ENCODE data around the gene IQCM.
A peak's percentile ranks its signal among the peaks of the same experiment; 100 is the strongest.
"Not testable (repeated sequence)": the region's sequence is repeated elsewhere in the genome, so short reads cannot be mapped to it uniquely, and the experiment has no call there.

The IQCM gene

GRCh38 chr4:149426461-149426860, 389.2 kb downstream of the IQCM start:
- DNase-seq: no peak

- peak; percentile 4 for DNase-seq
These were observed 406.1 kb downstream of the IQCM start for GRCh38 chr4:149409555-149409962.

- DNase-seq: no peak
These were observed 406.5 kb downstream of the IQCM start for GRCh38 chr4:149409146-149409545.

DNA sequence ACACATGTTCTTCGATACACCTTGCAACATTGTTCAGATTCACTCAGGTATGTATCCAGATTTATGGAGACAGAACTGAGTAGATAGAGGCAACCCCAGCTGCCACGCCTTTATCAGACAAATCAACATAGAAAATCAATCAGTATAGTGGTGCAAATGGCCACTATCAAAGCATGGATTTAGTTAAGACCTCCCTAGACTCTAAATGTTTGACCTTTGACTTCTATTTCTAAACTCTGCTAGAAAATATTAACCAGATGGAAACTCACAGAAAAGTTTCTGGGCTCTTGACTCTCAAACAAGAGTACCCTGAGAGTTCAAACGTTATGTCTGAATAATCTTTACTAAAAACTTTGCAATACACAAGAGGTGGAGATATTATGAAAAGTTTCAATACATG, 411.5 kb downstream of the IQCM start:
- no peak for DNase-seq

DNA sequence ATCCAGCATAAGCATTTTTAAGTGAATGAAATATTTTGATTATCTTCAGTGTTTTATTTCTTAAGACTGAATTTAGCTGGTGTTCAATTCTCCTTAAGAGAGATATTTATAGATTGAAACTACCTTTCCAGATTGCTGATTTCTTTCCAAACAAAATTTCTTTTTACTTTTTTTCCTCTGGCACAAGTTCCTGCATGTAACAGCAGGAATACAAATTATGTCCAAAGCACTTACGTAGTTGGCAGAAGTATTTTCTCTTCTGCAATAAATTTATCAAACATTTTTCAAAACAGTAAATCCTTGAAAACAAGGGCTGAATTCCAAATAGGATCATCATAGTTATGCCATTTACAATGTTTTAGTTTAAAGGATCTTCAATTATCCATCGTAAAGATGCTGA, 412.6 kb downstream of the IQCM start:
- DNase-seq: no peak

- no peak for DNase-seq
These were observed 416.6 kb downstream of the IQCM start for GRCh38 chr4:149398993-149399392.

DNA sequence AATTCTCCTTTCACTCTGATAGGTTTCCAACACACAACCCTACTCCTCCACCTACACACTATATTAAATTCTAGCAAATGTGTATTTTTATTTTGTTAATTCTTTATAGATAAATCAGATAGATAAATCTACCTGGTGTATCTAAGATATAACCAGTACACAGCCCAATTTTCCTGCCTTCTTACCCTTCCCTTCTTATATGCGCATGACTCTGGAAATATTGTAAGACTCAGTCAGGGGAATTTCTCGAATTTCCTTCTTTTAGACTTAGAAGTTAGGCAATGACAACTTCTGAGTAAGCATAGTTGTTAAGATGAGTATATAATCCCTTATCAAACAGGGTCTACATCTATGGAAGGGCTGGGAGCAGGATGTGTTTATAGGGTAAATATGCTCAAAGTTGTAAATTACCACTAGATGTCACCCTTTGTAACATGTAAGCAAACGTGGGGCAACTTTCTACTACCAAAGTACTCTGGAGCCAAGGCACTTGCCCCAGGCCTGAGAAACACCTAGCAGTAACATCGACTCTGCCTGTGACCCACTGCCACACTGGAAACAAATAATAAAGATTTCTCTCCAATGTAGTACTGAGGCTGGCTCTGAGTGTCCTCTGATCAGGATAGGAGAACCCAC, 444.7 kb downstream of the IQCM start:
- peak; percentile 30 for DNase-seq

GRCh38 chr4:149370002-149370401, 445.6 kb downstream of the IQCM start:
- DNase-seq: no peak

GRCh38 chr4:149353241-149353640, 462.4 kb downstream of the IQCM start:
- no peak for DNase-seq

- DNase-seq: no peak
These were observed 466.1 kb downstream of the IQCM start for GRCh38 chr4:149349541-149349940.

DNA sequence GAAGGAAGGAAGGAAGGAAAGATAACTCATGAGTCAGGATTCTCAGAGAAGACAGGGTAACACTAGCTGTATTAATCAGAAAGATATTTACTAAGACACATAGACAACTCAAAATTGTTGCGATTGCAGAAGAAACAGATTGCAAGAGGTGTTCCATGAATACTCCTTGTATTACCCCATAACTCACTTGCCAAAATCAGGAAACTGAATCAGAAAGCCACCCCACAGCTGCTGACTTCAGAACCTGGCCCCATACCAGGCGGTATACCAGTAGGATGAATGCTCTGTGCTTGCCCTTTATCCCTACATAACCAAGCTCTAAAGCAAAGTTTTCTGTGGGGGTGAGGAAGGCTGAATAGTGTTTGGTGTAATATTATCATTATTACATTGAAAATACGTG, 468.5 kb downstream of the IQCM start:
- DNase-seq: no peak

- no peak for DNase-seq
These were observed 470.2 kb downstream of the IQCM start for GRCh38 chr4:149345424-149345823.

DNA sequence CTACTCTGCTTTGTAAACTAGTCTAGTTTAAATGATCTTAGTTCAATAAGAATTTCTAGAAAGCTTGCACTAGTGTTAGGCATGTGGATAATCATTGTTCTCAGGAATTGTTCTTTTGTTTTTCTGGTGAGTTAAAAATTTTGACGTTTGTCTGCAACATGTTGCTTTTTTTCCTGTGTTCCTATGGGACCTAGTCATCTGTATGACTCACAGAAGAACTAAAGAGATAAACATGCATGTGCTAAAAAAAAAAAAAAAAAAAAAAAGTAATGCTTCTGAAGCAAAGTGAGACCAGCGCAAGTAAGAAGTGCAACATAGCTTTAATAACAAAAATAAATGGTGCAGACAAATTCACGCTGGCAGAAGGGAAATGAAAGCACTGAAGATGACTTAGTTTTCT, 471.2 kb downstream of the IQCM start:
- no peak for DNase-seq

DNA sequence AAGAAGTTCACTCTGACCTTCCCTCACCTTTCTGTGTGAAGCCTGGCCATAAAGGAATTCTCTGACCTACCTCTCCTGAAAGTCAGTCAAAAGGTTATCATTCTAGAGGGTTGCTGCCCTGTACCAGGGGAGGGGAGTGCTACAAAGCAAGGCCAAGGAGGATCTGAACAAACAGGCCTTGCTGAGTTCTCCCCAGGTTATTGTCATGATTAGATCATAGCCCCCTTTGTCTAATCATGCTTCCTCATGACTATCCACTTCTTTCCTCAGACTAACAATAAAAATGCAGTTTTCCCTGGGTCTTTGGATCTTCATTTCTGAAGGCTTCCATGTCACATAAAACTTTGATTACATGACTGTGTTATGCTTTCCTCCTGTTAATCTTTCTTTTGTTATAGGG, 472.0 kb downstream of the IQCM start:
- DNase-seq: no peak

GRCh38 chr4:149341117-149341516, 474.5 kb downstream of the IQCM start:
- DNase-seq: not testable (repeated sequence)

GRCh38 chr4:149328161-149328560, 487.5 kb downstream of the IQCM start:
- no peak for DNase-seq

GRCh38 chr4:149322203-149322602, 493.4 kb downstream of the IQCM start:
- no peak for DNase-seq

GRCh38 chr4:149321438-149321837, 494.2 kb downstream of the IQCM start:
- DNase-seq: no peak

- no peak for DNase-seq
These were observed 504.6 kb downstream of the IQCM start for GRCh38 chr4:149311076-149311475.

GRCh38 chr4:149306537-149306936, 509.1 kb downstream of the IQCM start:
- DNase-seq: no peak

All from midbrain (tissue), 1 donor.